Inferior parietal cortex (tissue), 1 donor: ENCODE data around the gene ACAP2.

Source experiments
- DNase-seq: peaks from one replicate; pipeline ENCODE4 v3.0.0-alpha.2; 2016; ENCODE audit errors: extremely low spot score

The ACAP2 gene

DNA sequence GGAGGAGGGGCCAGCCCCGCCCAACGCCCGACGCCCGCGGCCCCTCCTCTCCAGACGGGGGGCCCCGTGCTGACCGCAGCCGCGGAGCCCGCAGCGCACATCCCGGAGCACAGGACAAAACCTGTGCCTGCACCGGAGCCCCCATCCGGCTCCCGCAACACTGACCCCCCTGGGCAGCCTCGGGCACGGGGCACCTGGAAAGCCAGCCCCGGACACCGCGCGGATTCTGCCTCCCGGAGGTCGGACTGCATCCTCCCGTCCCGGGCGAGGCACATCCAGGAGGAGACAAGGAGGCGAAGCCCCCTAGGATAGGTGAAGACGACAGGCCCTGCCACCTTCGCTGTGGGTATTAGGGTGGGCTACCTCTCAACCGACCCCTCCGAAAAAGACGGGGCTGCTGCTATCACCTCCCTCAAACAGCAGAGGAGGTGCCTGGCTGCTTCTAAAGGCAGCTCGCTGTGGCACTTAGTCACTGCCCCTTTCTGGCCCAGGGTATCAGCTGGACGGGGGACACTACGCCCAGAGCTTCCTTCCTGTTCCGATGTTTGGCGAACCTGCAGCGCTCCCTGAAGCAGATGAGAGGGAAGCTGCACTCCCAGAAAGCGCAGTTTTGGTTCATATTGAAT lies 182.4 kb downstream of the ACAP2 start:
- DNase-seq, result no peak

DNA sequence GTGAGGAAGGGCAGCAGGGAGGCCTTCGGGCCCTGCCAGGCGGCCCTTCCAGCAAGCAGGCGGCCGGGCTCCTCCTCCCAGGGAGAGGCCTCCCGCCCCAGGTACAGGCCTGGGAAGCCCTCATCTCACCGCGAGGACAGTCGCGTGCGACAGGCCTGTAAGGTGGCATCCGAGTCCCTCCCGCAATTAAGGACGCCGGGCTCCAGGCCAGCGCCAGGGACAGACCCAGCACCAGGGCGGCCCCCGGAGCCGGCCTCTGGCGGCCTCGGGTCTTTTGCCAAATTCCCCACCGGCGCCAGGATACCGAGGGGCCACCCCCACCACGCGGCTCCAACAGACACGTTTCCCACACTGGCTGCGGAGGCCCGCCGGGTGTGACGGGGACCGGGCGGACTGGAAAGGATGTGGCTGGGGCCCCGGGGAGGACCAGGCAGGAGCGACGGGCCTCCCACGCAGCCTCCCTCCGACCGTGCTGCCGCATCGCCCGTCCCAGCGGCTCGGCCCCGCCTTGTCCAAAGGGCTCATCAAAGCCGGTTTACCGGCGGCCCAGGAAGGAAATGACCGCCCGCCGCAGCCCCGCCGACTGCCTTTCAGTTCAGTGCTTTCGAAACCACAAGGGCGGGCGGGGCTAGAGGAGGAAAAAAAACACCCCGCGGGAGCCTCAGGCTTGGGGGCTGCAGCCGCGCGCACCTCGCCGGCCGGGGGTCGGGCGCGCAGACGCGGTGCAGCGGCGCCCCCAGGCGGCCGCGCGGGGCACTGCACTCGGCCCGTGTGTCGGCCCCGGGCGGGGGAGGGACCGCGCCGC lies 183.1 kb downstream of the ACAP2 start:
- DNase-seq, result peak; percentile 70

DNA sequence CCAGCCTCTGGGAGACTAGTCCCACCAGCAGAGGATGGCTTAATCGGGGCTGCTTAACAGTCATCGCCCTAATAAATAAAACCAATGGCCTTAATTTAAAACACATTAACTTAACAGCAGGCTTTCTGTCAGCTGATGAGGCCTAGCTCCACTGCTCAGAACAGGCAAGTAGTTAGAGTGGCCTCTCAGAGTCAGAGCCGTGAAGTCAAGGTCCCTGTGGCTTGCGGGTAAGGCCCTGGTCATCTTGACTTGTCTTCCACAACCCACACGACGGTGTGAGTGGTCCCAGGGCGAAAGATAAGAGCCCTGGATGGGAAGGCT lies 183.7 kb downstream of the ACAP2 start:
- no peak for DNase-seq

DNA sequence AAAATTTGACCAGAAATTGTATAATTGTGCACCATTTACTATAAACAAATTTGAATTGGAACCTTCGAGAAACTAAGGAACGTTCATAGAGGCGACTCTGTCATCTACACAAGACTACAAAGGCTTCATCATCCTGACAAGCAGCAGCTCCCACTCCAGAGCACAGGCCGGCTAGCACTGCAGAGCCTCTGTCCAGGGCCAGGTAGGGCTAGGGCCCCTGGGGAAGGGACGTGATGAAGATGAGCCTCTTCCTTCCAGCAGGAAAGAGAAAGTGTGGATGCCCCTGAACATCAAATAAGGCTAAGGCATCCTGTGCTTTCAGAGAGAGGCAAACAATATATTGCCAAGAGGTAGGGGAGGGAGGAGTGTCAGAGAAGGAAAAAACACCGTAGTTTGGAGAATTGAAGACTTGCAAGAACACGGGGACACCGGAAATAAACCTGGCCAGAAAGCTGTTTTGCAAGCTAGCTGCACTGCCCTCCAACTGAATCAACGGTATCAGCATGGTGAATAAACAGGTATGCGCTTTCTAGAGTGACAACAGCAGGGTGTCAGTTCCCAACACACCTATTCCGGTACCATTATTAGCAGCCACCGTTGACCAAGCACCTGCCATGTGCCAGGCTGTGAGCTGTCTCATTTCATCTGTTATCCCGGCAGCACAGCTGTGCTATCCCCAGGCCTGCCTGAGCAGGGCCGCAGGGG lies 184.2 kb downstream of the ACAP2 start:
- no peak for DNase-seq

DNA sequence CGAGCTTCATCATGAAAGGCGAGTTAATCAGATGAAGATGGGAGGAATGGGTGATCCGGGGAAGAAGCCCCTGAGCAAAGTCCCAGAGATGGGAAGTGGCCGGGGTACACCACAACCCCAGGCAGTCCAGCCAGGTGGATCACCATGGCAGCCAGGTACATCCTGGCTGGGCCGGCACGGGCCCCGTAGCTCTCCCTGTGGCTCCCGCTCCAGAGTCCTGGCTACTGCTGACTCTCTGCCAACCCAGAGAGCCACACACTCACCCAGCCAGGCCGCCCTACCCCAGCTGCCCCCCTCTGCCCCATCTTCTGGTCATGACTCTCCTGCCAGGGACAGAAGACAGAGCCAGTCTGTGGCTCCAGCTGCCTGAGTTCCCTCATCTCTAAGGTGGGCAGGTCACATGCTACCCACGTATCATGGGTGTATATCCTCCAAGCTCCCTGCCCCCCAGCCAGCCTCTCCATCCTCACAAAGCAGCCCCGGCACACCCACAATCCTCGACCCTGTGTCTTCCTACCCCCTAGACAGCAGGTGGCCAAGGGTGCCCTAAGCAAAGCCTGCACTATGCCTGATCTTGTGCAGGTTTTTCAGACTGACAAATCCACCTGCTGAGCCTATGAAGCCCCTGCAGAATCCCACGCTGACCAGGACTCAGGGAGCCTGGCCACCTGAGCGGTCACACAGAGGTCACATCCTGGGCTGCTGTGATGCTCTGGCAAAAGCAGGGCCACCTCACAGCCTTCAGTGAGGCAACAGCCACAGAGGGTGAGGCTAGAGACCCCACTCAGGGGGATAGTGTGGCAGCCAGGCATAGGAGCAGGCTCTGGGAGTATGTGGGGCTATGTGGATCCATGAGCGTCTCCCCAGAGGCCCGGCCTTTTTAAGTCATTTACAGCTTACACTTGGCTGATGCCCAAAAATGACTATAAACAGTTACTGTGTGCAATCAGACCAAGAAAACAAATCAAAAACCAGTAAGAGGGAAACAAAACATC lies 185.1 kb downstream of the ACAP2 start:
- peak; percentile 17 for DNase-seq

DNA sequence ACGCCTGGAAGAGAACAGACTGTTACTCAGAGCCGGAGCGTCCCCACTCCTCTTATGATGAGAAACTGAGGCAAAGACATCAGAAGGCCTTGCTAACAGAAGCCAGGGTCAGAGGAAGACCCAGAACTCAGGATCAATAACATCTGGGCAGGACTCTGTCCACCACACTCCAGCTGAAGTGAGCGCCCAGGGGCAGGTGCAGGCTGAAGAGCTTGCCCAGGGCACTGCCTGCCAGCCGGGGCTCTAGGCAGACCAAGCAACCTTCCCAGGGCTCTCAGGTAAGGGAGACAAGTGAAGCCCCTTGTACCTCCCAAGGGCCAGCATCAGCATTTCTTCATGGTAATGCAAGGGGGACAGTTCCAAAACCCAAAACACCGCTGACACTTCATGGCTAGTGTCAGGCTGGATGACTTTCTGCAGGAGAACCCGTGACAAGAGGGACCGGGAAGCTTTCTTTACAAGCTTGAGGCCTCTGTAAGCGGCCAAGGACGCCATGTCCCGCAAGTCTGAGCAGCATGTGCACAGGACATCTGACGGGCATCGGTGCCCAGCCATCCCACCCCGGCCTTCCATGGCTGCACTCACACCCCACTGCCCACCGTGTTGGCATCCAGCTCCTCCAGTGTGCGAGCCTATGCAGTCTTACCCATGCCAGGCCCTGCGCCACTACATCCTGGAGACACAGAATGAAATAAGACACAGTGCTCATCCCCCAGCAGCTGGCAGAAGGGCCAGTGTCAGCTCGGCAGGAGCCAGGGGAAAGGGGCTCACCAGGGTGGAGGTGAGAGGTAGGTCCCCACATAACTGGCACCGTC lies 186.0 kb downstream of the ACAP2 start:
- DNase-seq, result no peak

DNA sequence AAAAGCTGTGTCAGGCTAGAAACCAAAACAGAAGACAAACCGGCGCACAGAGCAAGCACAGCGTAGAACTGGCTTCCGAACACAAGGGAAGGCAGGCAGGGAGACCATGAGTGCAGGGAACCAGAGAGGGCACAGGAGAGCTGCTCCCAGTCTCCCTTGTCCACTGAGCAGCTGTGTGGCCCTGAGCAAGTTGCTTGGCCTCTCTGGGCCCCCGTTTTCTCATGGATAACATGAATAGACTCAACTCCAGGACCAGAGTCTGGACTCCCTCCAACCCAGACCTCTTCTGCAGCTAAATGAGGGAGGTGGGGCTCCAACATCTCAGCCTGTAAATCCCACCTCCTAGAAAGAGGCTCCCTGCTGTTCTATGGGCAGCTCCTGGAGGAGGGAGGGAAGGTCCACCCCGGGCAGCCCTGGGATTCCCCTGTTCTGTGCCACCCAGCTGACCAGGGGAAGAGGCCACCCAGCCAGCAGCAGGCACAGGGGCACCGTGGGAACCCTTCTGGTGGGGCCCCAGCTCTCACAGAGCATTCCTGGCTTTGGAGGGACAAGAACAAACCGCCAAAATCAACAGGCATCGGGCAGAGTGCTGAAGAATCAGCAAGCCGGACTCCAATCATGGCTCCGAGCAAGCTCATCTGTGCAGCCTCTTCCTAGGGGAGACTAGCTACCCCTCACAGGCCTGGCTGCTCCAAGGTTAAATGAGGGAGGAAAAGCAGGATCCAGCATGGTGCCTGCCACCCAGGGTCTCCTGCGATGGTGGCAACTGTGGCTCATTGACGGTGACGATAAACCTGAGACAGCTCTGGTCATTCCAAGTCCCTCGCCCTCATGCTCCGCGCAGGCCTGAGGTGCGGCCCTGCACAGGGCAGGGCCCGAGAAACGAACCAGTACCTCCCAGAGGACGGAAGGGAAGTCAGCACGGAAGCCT lies 187.0 kb downstream of the ACAP2 start:
- DNase-seq, result no peak

DNA sequence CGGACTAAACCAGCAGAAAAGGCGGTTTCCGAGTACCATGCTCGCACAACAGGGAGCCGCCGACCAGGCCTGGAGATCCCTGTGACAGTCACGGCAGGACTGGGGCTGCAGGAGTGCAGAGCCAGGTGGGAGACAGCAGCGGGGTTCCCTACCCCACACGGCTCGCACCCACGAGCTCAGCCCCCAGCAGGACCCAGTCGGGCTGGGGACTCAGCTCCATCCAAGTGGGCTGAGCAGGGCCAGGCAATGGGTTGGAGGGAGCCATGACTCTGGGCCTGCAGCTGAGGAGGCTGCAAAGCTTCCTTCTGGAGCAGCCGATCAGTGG lies 187.7 kb downstream of the ACAP2 start:
- DNase-seq, result no peak

DNA sequence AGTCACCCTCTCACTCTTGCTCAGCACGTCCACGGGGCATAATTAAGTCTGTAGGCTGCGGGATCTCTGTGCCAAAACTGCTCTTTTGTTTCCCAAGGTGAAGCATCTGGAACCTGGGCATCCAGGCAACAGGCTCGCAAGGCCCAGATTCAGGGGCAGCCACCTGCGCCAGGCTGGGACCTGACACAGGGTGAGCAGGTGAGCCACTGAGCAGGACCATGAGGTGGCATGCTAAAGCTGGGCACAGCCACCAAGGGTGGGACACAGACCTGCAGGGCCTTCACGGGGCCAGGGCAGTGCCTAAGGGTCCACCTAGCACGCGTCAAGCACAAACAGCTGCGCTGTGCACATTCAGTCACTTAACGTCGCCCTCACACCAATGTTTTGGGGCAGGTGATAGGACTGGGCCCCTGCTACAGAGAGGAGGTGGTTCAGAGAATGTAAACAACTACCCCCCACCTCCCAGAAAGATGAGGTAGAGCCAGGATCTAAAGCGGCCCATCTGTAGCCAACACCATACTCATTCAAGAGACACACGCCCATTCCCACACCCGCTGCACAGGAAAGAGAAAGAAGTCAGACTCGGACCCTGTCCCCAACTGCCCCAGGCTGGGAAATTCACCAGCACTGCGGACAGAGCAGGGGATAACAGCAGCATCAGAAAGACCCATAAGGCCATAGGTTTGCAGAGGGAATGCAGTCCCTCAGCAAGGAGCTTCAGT lies 188.2 kb downstream of the ACAP2 start:
- no peak for DNase-seq

DNA sequence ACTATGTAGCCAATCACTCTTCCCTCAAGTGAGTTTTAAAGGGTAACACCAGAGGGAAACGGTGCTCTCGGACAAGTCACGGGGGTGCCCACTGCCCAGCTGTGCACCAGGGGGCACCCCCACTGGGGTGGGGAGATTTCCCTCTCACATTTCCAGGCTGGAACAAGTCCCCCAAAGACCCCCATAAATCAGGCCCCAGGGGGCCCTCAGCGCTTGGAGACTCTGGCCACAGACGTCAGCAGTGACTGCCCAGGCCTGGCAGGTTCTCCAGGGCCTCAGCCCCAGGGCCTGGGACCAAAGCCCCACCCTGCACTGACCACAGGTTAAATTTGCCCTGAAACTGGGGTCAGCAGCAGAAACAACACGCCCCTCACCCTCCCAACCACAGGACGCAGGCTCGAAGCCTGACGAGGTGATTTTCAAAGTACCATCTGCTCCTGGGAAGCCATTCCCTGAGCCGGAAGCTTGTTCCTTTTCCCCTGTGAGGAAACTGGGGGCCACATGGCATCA lies 188.8 kb downstream of the ACAP2 start:
- no peak for DNase-seq

DNA sequence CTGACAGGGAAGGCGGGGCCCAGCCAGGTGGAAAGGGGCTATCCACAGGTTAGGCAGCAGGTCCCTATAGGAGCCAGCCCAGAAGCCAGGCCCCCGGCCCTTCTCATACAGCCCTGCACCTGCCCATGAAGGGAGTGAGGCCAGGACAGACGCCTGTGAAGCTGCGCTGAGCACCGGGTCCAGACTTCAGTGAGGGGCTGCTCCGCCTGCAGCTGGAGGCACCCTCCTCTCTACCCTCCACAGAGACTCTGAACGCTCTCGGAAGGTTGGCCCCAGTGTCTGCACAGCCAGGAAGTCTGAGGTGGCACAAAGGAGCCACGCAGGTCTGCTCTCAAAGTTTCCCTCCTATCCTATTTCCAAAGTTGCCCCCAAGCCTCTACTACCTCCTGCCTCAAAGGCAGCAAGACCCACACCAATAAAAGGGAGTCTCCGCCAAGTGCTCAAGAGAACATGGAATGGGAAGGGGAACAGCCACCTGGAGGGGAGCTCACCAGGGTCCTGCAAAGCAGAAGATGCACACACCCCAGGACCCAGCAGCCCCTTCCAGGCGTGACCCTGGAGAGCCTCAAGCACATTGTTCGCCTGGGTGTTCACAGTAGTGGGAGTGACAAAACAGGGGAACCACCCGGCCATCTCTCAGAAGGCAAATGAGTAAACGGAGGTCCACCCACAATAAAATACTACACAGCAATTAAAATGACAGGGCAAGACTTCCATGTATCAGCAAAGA lies 191.3 kb downstream of the ACAP2 start:
- DNase-seq, result no peak

DNA sequence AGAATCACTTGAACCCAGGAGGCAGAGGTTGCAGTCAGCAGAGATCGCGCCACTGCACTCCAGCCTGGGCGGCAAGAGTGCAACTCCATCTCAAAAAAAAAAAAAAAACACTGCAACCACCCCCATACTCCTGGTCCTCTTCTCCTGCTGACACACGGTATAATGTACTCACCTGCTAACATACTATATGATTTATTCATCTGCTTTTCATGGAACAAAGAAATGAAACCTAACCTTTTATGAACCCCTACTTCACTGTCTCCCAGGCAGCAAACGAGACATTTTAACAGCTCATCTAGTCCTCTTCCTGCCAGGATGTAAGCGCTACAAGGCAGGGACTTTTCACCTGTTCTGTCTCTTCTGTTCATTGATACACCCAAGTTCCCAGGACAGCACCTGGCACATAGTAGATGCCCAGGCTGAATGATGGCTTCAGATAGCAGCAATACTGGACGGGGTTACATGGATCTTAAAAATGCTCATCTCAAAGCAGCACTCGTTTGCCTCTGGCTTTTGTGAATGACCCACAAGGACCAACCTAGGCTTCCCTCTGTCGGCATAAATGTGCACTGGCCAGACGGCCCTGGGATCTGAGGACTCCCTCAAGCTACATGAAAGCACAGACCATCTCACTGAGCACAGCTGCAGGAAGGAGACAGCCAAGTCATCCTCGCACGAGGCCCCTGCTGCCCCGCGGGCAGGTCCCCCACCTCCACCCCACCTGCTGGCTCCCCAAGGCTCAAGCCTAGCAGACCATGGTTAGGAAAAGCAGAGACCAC lies 192.2 kb downstream of the ACAP2 start:
- no peak for DNase-seq

DNA sequence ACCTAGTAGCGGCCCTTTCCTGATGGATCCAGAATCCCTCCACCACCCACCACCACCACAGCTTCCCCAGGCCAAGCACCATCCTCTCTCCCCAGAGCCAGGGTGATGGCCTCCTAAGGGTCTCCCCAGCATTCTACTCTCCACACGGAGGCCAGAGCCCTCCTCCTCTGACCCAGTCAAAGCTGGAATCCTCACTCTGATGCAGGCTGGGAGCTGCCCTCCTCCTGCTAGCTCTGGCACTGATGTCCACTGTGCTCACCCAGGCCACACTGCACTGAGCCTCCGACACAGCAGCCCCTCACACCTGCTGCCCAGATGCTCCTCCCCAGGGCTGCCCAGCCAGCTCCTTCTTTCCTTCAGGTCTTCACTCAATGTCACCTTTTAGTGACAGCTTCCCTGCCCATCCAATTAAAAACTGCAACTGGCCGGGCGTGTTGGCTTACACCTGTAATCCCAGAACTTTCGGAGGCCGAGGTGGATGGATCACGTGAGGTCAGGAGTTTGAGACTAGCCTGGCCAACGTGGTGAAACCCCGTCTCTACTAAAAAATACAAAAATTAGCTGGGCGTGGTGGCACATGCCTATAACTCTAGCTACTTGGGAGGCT lies 192.9 kb downstream of the ACAP2 start:
- DNase-seq, result no peak

DNA sequence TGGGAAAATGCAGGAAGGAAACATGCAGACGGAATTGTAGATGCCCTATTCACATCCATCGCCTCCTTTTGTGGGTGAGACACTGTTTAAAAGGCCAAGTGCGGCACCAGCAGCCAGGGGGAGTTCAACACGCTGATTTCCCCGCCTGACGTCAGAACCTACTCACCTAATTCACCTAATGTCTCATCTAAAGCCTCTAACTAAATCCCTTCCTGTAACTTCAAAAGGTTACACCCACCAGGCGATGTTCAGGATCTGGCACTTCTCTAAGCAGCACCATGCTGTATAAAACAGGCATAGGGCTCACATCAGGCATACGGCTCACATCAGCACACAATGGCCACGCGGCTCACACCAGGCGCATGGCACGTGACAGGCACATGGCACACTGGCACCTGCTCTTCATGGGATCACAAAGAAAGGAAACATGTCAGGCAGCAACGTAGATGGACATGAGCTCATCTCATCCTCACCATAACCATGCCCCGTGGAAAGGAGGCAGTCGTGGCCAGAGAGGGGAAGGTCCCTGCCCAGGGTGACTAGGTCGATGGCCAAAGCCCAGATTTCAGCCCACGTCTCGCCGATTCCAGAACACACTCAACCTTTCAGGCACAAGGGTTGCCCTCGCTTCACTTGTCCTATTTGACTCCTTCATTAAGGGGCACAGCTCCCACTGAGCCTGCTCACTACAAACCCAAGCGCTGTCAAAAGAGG lies 193.6 kb downstream of the ACAP2 start:
- no peak for DNase-seq

DNA sequence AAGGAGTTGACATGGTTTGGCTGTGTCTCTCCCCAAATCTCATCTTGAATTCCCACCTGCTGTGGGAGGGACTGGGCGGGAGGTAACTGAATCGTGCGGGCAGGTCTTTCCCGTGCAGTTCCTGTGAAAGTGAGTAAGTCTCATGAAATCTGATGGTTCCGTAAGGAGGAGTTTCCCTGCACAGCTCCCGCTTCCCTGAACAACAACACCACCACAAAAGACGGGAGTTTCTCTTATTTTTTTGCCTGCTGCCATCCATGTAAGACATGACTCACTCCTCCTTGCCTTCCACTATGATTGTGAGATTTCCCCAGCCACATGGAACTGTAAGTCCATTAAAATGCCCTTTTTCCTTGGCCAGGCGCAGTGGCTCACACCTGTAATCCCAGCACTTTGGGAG lies 194.5 kb downstream of the ACAP2 start:
- DNase-seq, result no peak

DNA sequence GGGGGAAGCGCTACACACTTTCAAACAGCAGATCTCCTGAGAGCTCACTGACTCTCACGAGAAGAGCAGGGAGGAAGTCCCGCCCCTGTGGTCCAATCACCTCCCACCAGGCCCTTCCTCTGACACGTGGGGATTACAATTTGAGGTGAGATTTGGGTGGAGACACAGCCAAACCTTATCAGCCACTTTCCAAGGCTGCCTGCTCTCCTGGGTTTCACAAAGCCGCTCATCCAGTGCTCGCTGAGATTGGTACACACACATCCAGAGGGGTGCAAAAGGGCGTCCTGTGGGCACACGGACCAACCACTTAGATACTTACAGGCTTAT lies 195.0 kb downstream of the ACAP2 start:
- DNase-seq, result no peak
